HG03060 (cell line): ENCODE results near the gene BTBD16.

ENCODE experiments used
- ATAC-seq: cut with Tn5 transposase; IDR thresholded peaks from one replicate; pipeline ENCODE4 v1.9.1; 2021; ENCODE audit warnings: low read depth, moderate number of reproducible peaks; ENCODE audit not compliant: unreplicated experiment

The BTBD16 gene

GRCh38 chr10:122362031-122362592, 91.0 kb downstream of the BTBD16 start:
- ATAC-seq = no peak

DNA sequence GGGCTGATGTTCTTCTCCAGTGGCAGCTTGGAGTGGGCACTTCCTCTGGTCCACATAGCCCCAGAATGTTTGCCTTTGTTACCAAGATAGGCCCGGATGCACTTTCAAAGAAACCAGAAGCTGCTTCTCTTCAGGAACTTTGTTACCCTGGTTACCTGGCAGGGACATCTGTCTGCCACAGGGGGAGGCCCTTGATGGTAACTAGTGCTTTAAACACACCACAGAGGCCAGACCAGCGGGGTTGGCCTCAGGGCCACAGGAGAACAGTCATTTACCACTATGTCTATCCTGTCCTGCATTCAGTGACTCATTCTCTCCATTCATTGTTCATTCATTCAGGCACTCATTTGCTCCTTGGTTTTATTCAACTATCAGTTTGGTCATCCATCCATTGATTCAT, 91.5 kb downstream of the BTBD16 start:
- no peak for ATAC-seq

GRCh38 chr10:122363311-122363710, 92.2 kb downstream of the BTBD16 start:
- ATAC-seq = no peak

GRCh38 chr10:122363722-122364463, 92.8 kb downstream of the BTBD16 start:
- no peak for ATAC-seq

DNA sequence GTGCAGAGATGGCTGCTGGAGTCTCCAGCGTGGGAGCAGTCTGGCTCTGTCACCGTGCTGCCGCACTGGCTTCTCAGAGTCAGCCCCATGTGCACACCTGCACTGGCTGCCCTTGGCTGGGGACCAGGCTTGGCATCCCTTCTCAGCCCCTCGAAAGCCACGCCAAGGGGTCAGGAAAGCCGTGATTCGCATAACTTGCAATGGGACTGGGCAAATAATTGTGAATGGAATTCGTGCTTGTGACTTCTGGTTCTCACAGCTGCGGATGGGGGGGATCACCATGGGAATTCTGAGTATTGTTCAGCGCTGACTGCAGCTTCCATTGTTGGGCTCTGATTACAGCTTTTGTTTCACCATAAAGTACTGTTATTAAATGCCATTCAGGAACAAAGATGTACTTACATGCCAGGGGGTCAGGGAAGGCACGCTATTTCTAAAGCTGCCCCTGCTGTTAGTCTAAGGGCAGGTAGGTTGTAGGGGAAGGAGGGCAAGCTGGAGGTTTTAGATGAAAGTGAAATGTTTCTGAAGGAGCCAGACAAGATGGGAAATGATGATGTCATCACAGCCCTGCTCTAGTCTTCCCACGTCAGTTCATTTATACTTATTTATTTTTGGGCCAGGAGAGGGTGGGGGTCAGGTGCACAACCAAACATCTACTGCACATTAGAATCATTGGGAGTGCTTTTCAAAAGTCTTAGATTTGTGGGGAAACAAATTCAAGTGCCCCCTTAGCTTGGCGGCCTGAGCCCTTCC, 97.6 kb downstream of the BTBD16 start:
- ATAC-seq = no peak

DNA sequence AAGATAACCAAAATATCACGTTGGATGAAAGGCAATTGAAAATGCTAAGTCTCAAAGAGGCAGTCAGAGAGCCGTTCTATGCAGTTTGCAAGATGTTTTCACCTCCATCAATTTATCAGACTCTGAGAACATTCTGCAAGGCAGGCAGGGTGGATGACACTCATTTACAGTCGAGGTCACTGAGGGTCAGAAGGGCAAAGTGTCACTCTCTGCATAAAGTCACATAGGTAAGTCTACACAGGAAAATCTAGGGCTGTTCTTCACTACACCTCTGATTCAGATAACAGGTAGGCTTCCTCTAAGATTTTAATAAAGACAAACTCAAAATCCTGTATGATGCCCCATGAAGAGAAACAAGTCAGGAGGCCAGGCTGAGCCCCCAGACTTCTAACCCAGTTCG, 102.0 kb downstream of the BTBD16 start:
- no peak for ATAC-seq

- no peak for ATAC-seq
Measured at GRCh38 chr10:122373721-122374120, 102.6 kb downstream of the BTBD16 start.

DNA sequence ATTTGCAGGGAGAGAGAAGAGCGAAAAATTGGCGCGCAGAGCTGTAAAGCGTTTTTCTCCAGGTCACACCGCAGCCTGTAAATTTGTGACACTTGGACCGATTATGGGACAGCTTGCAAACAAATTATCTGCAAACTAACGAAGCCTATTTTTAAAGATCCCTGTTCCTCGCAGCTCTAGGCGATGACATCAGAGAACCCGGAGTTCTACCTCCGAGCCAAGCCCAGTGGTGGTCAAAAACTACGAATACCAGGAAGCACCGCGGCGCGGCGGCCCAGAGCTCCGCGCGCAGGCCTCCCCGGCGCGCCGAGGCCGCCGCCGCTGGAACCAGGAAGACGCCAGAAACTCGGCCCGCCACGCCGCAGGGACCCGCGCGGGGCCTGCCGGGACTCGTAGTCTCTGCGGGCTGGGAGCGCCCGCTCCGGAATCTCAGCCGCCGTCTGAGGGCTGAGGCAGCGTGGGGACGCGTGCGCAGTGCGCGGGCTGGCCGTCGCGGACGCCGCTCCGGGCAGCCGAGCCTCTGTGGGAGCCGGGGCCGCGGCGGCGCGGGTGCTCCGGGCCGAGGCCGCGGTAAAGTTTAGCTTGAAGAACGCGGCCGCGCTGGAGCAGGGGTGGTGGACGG, 103.3 kb downstream of the BTBD16 start, which contains the start of gene PLEKHA1:
Gene PLEKHA1, plus strand, starts transcription at position 472 of the 622 bp plus-strand sequence. CDS start 18,493 bp downstream, outside the sequence.
- peak; percentile 57 for ATAC-seq

- ATAC-seq = peak; percentile 63
Measured at GRCh38 chr10:122374859-122375678, 104.0 kb downstream of the BTBD16 start.

GRCh38 chr10:122375679-122376160, 104.6 kb downstream of the BTBD16 start:
- no peak for ATAC-seq

DNA sequence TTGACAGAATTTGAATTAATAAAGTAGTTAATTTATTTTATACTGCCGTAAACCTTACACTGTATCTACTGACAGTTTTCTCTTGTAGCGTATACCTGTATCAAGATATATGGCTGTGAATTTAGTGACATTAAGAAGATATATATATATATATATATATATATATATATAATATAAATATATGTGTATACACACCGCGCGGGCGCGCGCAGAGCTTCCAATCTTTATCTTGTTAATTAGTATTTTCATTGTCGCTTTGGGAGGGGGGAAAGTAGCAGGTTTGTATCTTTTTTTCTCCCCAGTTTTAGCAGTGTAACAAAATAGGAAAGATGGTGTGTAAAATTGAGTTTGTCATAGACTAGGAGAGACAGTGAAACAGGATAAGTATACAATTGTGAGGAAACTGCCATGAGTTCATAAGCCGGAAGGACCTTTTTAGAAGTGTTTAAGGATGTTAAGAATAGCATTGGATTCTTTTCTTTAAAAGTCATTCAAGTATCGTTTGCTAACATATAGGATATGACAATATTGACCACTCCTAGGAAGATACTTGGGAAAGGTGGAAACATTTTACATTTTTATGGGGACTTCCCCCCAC, 105.4 kb downstream of the BTBD16 start:
- ATAC-seq = no peak

DNA sequence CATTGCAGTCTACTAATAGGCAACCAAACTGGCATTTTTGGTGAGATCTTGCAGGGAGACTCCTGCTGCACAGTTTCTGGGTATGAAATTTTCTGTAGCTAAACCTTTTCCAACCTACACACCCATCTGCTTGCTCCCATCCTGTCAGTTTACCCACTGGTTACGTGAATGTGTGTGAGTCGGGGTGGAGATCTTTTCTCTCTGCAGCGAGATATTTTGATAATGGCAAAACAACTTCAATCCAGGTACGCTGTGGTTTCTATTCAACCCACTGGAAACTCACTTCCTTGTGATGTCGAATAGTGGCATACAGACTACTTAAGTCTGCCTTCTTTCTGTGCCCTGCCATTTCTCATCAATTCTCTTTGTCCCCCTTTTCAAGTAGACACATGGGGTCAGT, 107.9 kb downstream of the BTBD16 start:
- no peak for ATAC-seq

DNA sequence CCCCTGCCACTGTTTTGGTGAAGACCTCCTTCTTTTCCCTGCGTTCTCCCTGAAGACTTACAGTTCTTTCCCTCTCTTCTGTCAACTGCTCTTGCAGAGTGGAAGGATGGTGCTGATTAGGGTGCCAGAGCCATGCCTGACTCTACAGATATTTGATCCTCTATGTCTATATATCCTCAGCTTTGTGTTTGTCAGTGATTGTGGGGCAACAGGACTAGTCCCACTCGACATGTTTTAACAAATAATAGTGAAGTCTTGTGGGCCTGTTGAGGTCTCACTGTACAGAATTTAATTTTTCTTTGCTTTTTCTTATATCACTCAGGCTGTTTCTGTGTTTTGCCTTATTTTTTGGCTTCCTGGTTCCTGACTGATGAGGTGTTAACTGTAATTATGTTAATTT, 108.4 kb downstream of the BTBD16 start:
- no peak for ATAC-seq

GRCh38 chr10:122380703-122381102, 109.6 kb downstream of the BTBD16 start:
- no peak for ATAC-seq

DNA sequence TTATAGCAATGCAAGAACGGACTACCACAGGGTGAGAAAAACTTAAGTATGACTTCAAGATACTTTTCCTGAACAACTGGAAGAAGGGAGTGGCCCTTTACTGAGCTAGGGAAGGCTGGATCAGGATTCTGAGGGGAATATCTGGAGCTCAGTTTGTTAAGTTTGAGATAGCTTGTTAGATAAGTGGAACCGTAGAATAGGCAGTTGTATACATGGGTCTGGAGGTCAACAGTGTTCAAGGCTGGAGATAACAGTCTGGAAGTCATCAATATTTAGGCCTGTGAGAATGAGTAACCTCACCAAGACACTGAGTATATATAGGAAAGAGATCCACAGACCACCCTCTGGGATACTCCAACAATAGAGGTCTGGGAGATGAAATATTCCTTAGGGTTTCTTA, 110.6 kb downstream of the BTBD16 start:
- ATAC-seq = no peak

GRCh38 chr10:122386514-122386913, 115.4 kb downstream of the BTBD16 start:
- no peak for ATAC-seq

GRCh38 chr10:122387572-122387971, 116.5 kb downstream of the BTBD16 start:
- no peak for ATAC-seq
